Measurements from ENCODE around the gene PYGM.

PYGM gene

DNA sequence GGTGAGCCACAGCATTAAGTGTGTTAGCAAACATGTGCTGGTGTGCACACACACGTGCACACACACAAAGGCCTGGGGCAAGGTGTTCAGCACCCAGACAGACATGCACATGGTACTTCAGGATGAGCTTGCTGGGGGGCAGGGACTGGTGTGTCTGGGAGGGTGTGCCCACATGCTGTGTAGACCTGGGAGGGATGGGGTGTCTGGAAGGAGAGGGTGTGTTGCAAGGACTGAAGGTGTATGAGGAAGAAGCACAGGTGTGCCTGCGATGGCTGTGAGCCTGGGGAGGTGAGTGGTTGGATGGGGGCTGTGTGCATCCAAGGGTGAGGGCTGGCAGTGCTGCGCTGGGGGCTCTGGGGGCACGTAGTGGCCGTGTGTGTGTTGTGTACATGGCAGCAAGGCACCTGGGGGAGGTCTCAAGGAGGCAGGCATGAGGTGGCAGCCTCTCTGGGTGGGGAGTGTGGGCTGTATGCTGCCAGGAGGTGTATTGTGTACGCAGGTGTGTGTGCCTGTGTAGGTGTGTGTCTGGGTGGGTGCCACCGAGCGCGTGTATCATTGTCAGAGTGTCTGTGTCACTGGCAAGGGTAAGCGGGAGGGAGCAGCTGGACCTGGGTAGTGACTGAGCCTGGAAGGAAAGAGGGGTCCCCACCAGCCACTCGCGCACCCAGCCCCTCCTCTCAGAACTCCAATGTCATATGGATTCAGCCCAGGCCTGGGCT is 39.0 kb downstream of the PYGM start:
- Histone ChIP-seq H4K91ac (ENCODE audit: low read depth, low read length) (no peak overlapping the region), H2BK5ac (ENCODE audit: low read depth, low read length, poor library complexity) (no peak overlapping the region), H3K79me2 (ENCODE audit: control insufficient read depth, insufficient read depth, low read length, poor library complexity) (no peaks in the 10 kb centered on the region), H3K79me1 (ENCODE audit: low read length) (no peaks in the 10 kb centered on the region), H3K9ac (ENCODE audit: low read length) (no peak overlapping the region), H3K23ac (ENCODE audit: low read length) (no peak overlapping the region), H2BK120ac (ENCODE audit: insufficient read depth, low read length, poor library complexity) (no peak overlapping the region), H3K27ac (ENCODE audit: low read depth, low read length) (no peak overlapping the region), H4K12ac (ENCODE audit: low read depth, low read length) (no peak overlapping the region), H3K36me3 (ENCODE audit: control insufficient read depth in 1 of 2, insufficient read depth in 2 of 2, low read length in 2 of 2) (no peaks in the 10 kb centered on the region), H3K9me3 (ENCODE audit: insufficient read depth, low read depth, low read length) (peaks cover 5% of the 10 kb centered on the region), H3K4me3 (ENCODE audit: low read depth, low read length) (peak overlapping the region; percentile 20), H3K18ac (ENCODE audit: low read length) (no peak overlapping the region), H2AK5ac (ENCODE audit: low read length) (no peak overlapping the region), H3K4me1 (ENCODE audit: control insufficient read depth in 1 of 2, insufficient read depth in 2 of 2, low read length in 2 of 2) (no peaks in the 10 kb centered on the region), H3K14ac (ENCODE audit: low read length) (no peak overlapping the region), H4K8ac (ENCODE audit: low read depth, low read length) (no peak overlapping the region), H3K4me2 (ENCODE audit: low read length) (no peak overlapping the region), H2BK12ac (ENCODE audit: low read length) (no peak overlapping the region), H3K4ac (ENCODE audit: low read depth, low read length) (no peak overlapping the region), H2AFZ (ENCODE audit: insufficient read depth, low read length, poor library complexity) (no peak overlapping the region), H3K27me3 (ENCODE audit: insufficient read depth, low read length) (peaks cover 9% of the 10 kb centered on the region)
- no peak for DNase-seq
- no CpG with 5 or more reads among the region's 12 CpGs for WGBS (ENCODE audit: extremely low coverage, insufficient coverage, insufficient read length)

DNA sequence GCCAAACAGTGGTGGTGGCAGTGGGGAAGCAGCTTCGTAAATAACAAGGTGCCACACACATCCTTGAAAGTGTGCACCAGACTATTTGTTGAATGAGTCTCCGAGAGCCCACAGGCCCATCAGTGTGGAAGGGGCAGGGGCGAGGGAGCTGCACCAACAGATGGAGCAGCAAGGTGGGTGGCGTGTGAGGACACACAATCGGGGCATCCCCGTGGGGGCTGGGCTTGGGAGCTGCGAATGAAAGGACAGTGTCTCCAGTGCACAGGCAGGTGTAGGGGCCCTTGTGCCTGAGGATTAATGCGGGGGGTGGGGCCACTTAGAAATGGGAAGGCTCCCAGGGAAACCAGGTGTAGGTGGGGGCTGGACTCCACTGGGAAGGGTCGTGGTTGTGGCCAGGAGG is 39.6 kb downstream of the PYGM start:
- H3K4me1 ChIP-seq (ENCODE audit: control insufficient read depth in 1 of 2, insufficient read depth in 2 of 2, low read length in 2 of 2), result no peaks in the 10 kb centered on the region
- no peak overlapping the region for H3K4ac ChIP-seq (ENCODE audit: low read depth, low read length)
- H2BK120ac ChIP-seq (ENCODE audit: insufficient read depth, low read length, poor library complexity), result no peak overlapping the region
- H2AK5ac ChIP-seq (ENCODE audit: low read length), result no peak overlapping the region
- no peaks in the 10 kb centered on the region for H3K36me3 ChIP-seq (ENCODE audit: control insufficient read depth in 1 of 2, insufficient read depth in 2 of 2, low read length in 2 of 2)
- no peak overlapping the region for H3K14ac ChIP-seq (ENCODE audit: low read length)
- no peaks in the 10 kb centered on the region for H3K79me2 ChIP-seq (ENCODE audit: control insufficient read depth, insufficient read depth, low read length, poor library complexity)
- peak overlapping the region; percentile 5 for H3K4me3 ChIP-seq (ENCODE audit: low read depth, low read length)
- no peak overlapping the region for H4K91ac ChIP-seq (ENCODE audit: low read depth, low read length)
- H4K12ac ChIP-seq (ENCODE audit: low read depth, low read length), result no peak overlapping the region
- H2BK5ac ChIP-seq (ENCODE audit: low read depth, low read length, poor library complexity), result no peak overlapping the region
- H3K79me1 ChIP-seq (ENCODE audit: low read length), result no peaks in the 10 kb centered on the region
- H2BK12ac ChIP-seq (ENCODE audit: low read length), result no peak overlapping the region
- WGBS (ENCODE audit: extremely low coverage, insufficient coverage, insufficient read length), result no CpG with 5 or more reads among the region's 9 CpGs
- no peak for DNase-seq
- no peak overlapping the region for H4K8ac ChIP-seq (ENCODE audit: low read depth, low read length)
- H3K4me2 ChIP-seq (ENCODE audit: low read length), result no peak overlapping the region
- H3K9ac ChIP-seq (ENCODE audit: low read length), result no peak overlapping the region
- no peak overlapping the region for H3K18ac ChIP-seq (ENCODE audit: low read length)
- no peak overlapping the region for H2AFZ ChIP-seq (ENCODE audit: insufficient read depth, low read length, poor library complexity)
- H3K23ac ChIP-seq (ENCODE audit: low read length), result no peak overlapping the region
- peaks cover 11% of the 10 kb centered on the region for H3K27me3 ChIP-seq (ENCODE audit: insufficient read depth, low read length)
- H3K9me3 ChIP-seq (ENCODE audit: insufficient read depth, low read depth, low read length), result peaks cover 1% of the 10 kb centered on the region
- no peak overlapping the region for H3K27ac ChIP-seq (ENCODE audit: low read depth, low read length)

DNA sequence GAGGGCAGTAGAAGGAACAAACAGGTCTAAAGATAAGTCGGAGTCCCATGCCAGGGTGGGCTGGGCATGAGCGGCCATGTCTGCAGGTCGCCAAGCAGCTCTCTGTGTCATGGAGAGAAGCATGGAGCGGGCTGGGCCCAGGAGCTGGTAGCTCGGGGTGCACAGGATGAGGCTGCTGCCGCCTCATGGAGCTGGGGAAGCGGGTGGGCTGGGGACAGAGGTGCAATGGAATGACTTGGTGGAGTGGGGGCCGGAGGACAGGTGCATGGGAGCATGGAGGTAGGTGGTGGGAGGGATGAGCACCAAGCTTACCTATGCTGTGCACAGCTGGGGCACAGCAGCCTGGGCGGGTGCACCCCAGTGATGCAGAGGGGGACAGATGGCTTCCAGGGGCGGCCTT is 40.4 kb downstream of the PYGM start:
- Histone ChIP-seq H3K36me3 (ENCODE audit: control insufficient read depth in 1 of 2, insufficient read depth in 2 of 2, low read length in 2 of 2) (no peaks in the 10 kb centered on the region), H3K4me1 (ENCODE audit: control insufficient read depth in 1 of 2, insufficient read depth in 2 of 2, low read length in 2 of 2) (no peaks in the 10 kb centered on the region), H2BK5ac (ENCODE audit: low read depth, low read length, poor library complexity) (no peak overlapping the region), H3K27me3 (ENCODE audit: insufficient read depth, low read length) (peaks cover 16% of the 10 kb centered on the region), H3K27ac (ENCODE audit: low read depth, low read length) (no peak overlapping the region), H3K9ac (ENCODE audit: low read length) (no peak overlapping the region), H3K23ac (ENCODE audit: low read length) (no peak overlapping the region), H2AFZ (ENCODE audit: insufficient read depth, low read length, poor library complexity) (no peak overlapping the region), H2BK120ac (ENCODE audit: insufficient read depth, low read length, poor library complexity) (no peak overlapping the region), H2AK5ac (ENCODE audit: low read length) (no peak overlapping the region), H3K18ac (ENCODE audit: low read length) (no peak overlapping the region), H3K79me1 (ENCODE audit: low read length) (no peaks in the 10 kb centered on the region), H3K4me2 (ENCODE audit: low read length) (no peak overlapping the region), H3K14ac (ENCODE audit: low read length) (no peak overlapping the region), H4K8ac (ENCODE audit: low read depth, low read length) (no peak overlapping the region), H3K4me3 (ENCODE audit: low read depth, low read length) (no peak overlapping the region), H3K4ac (ENCODE audit: low read depth, low read length) (no peak overlapping the region), H2BK12ac (ENCODE audit: low read length) (no peak overlapping the region), H4K12ac (ENCODE audit: low read depth, low read length) (no peak overlapping the region), H4K91ac (ENCODE audit: low read depth, low read length) (no peak overlapping the region), H3K79me2 (ENCODE audit: control insufficient read depth, insufficient read depth, low read length, poor library complexity) (no peaks in the 10 kb centered on the region), H3K9me3 (ENCODE audit: insufficient read depth, low read depth, low read length) (no peaks in the 10 kb centered on the region)
- no peak for DNase-seq
- no CpG with 5 or more reads among the region's 10 CpGs for WGBS (ENCODE audit: extremely low coverage, insufficient coverage, insufficient read length)

DNA sequence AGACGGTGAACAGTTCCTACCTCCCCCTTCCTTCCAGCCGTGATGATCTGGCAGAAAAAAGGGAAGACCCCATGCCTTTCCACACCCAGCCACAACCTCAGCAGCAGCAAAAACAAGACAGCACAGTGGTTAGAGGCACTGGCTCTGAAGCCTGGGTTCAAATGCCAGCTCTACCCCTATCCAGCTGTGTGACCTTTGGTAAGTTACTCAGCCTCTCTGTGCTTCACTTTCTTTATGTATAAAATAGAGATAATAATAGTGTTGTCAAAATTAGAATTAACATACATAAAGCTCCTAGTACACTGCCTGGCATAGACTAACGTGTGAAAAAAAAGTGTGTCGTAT is 41.0 kb downstream of the PYGM start:
- H3K36me3 ChIP-seq (ENCODE audit: control insufficient read depth in 1 of 2, insufficient read depth in 2 of 2, low read length in 2 of 2), result no peaks in the 10 kb centered on the region
- no peak overlapping the region for H3K23ac ChIP-seq (ENCODE audit: low read length)
- no peaks in the 10 kb centered on the region for H3K4me1 ChIP-seq (ENCODE audit: control insufficient read depth in 1 of 2, insufficient read depth in 2 of 2, low read length in 2 of 2)
- H3K4me3 ChIP-seq (ENCODE audit: low read depth, low read length), result no peak overlapping the region
- H2BK120ac ChIP-seq (ENCODE audit: insufficient read depth, low read length, poor library complexity), result no peak overlapping the region
- no peak overlapping the region for H4K8ac ChIP-seq (ENCODE audit: low read depth, low read length)
- H3K79me1 ChIP-seq (ENCODE audit: low read length), result no peaks in the 10 kb centered on the region
- H2AK5ac ChIP-seq (ENCODE audit: low read length), result no peak overlapping the region
- H3K27ac ChIP-seq (ENCODE audit: low read depth, low read length), result no peak overlapping the region
- no peak overlapping the region for H3K14ac ChIP-seq (ENCODE audit: low read length)
- no peak for DNase-seq
- no peak overlapping the region for H3K18ac ChIP-seq (ENCODE audit: low read length)
- no peak overlapping the region for H2BK12ac ChIP-seq (ENCODE audit: low read length)
- no peak overlapping the region for H4K91ac ChIP-seq (ENCODE audit: low read depth, low read length)
- H2AFZ ChIP-seq (ENCODE audit: insufficient read depth, low read length, poor library complexity), result no peak overlapping the region
- H3K9ac ChIP-seq (ENCODE audit: low read length), result no peak overlapping the region
- H3K4me2 ChIP-seq (ENCODE audit: low read length), result no peak overlapping the region
- no peak overlapping the region for H2BK5ac ChIP-seq (ENCODE audit: low read depth, low read length, poor library complexity)
- no peaks in the 10 kb centered on the region for H3K79me2 ChIP-seq (ENCODE audit: control insufficient read depth, insufficient read depth, low read length, poor library complexity)
- peaks cover 22% of the 10 kb centered on the region for H3K27me3 ChIP-seq (ENCODE audit: insufficient read depth, low read length)
- H3K4ac ChIP-seq (ENCODE audit: low read depth, low read length), result no peak overlapping the region
- no peaks in the 10 kb centered on the region for H3K9me3 ChIP-seq (ENCODE audit: insufficient read depth, low read depth, low read length)
- no CpG with 5 or more reads among the region's 4 CpGs for WGBS (ENCODE audit: extremely low coverage, insufficient coverage, insufficient read length)
- no peak overlapping the region for H4K12ac ChIP-seq (ENCODE audit: low read depth, low read length)

Measured in trophoblast cell (in vitro differentiated cells and primary cell).